HG03103 (cell line): ENCODE results near the gene LENG9.
"Not testable (repeated sequence)": the region's sequence is repeated elsewhere in the genome, so short reads cannot be mapped to it uniquely, and the experiment has no call there.

Experiments used
- ATAC-seq: cut with Tn5 transposase; IDR thresholded peaks from one replicate; pipeline ENCODE4 v1.9.1; 2021; ENCODE audit warnings: low read depth; ENCODE audit not compliant: unreplicated experiment

LENG9 gene

GRCh38 chr19:54460230-54461005, 3.2 kb downstream of the LENG9 start:
- ATAC-seq, result no peak

GRCh38 chr19:54459282-54460229, 4.0 kb downstream of the LENG9 start:
- no peak for ATAC-seq

- ATAC-seq, result no peak
Measured at GRCh38 chr19:54458648-54459281, 4.8 kb downstream of the LENG9 start.

GRCh38 chr19:54457773-54458647, 5.6 kb downstream of the LENG9 start:
- ATAC-seq, result no peak

- ATAC-seq, result no peak
Measured at GRCh38 chr19:54456423-54457373, 6.9 kb downstream of the LENG9 start.

- ATAC-seq, result no peak
Measured at GRCh38 chr19:54455786-54456422, 7.7 kb downstream of the LENG9 start.

- ATAC-seq, result no peak
Measured at GRCh38 chr19:54454781-54455675, 8.6 kb downstream of the LENG9 start.

GRCh38 chr19:54453921-54454780, 9.4 kb downstream of the LENG9 start:
- ATAC-seq, result no peak

GRCh38 chr19:54452626-54453025, 11.0 kb downstream of the LENG9 start:
- ATAC-seq, result no peak

- ATAC-seq, result no peak
Measured at GRCh38 chr19:54451997-54452396, 11.6 kb downstream of the LENG9 start.

- ATAC-seq, result no peak
Measured at GRCh38 chr19:54451331-54451871, 12.2 kb downstream of the LENG9 start.

- no peak for ATAC-seq
Measured at GRCh38 chr19:54449701-54450069, 13.9 kb downstream of the LENG9 start.

GRCh38 chr19:54448774-54449700, 14.5 kb downstream of the LENG9 start, which contains the start of gene LENG8:
Gene LENG8, plus strand, starts transcription at chr19:54449199. Its CDS starts 2,146 bp downstream, at chr19:54451345.
- ATAC-seq, result peak; percentile 85

GRCh38 chr19:54448040-54448773, 15.4 kb downstream of the LENG9 start:
- ATAC-seq, result peak; percentile 16

GRCh38 chr19:54446349-54446748, 17.2 kb downstream of the LENG9 start:
- not testable (repeated sequence) for ATAC-seq
